HepG2 (cell line): ENCODE measurements around the gene NOC2L. TPM values are rescaled to one million over a fixed set of nuclear protein-coding genes. Genes with fewer than 3 reads are reported as not detected.

Experiments
- AHR ChIP-seq: IDR thresholded peaks from 2 replicates; pipeline ENCODE4 v1.6.1; 2018; ENCODE audit warnings: missing genetic modification reagents, missing compliant biosample characterization
- ARID3A ChIP-seq: IDR thresholded peaks from 2 replicates; pipeline ENCODE4 v1.6.1; 2012; ENCODE audit warnings: low read depth, low read length, improper control_type of control experiment
- GABPA ChIP-seq, 2 experiments: IDR thresholded peaks; 2 replicates each; pipeline ENCODE4 v1.6.1; 2011 to 2016; ENCODE audit warnings: low read depth in 2 of 2, low read length in 1 of 2, missing biosample characterization in 1 of 2, missing genetic modification characterization in 1 of 2
- MNT ChIP-seq: fragments of 450-650 bp; IDR thresholded peaks from 2 replicates; pipeline ENCODE4 v1.6.1; 2016
- NCOA2 ChIP-seq: sonication (generic); formaldehyde crosslinking; IDR thresholded peaks from 2 replicates; pipeline ENCODE4 v1.8.0; 2022; ENCODE audit warnings: inconsistent platforms
- NFATC3 ChIP-seq: sonication (generic); formaldehyde crosslinking; IDR thresholded peaks from 2 replicates; pipeline ENCODE4 v1.5.1; 2020; ENCODE audit warnings: mild to moderate bottlenecking, missing genetic modification reagents
- NFIB ChIP-seq: sonication (generic); formaldehyde crosslinking; IDR thresholded peaks from 2 replicates; pipeline ENCODE4 v1.9.0; 2021; ENCODE audit warnings: missing genetic modification reagents, mild to moderate bottlenecking, borderline replicate concordance
- NONO ChIP-seq, 2 experiments: fragments of 450-650 bp in 1 of 2; sonication (generic) in 1 of 2; formaldehyde crosslinking in 1 of 2; IDR thresholded peaks in 1 of 2; conservative IDR thresholded peaks in 1 of 2; 2 replicates each; pipeline versions ENCODE4 v1.6.1 to v1.8.0; 2017 to 2022; ENCODE audit warnings: mild to moderate bottlenecking in 1 of 2, missing genetic modification reagents in 1 of 2, moderate library complexity in 1 of 2
- PCBP2 ChIP-seq: fragments of 200-400 bp; formaldehyde crosslinking; optimal IDR thresholded peaks from 2 replicates; pipeline ENCODE3; 2018; ENCODE audit warnings: low read length, low read depth; ENCODE audit not compliant: poor library complexity, severe bottlenecking
- RXRA ChIP-seq: sonication (generic); formaldehyde crosslinking; IDR thresholded peaks from 2 replicates; pipeline ENCODE4 v1.5.1; 2020; ENCODE audit warnings: missing genetic modification reagents
- SALL2 ChIP-seq: sonication (generic); formaldehyde crosslinking; IDR thresholded peaks from 2 replicates; pipeline ENCODE4 v1.8.1; 2023; ENCODE audit warnings: mild to moderate bottlenecking, missing genetic modification reagents, inconsistent platforms
- SOX6 ChIP-seq, 2 experiments: fragments of 450-650 bp in 1 of 2; sonication (generic) in 1 of 2; formaldehyde crosslinking in 1 of 2; IDR thresholded peaks; 2 replicates each; pipeline versions ENCODE4 v1.4.0 to v1.6.1; 2017 to 2020; ENCODE audit warnings: antibody characterized with exemption in 1 of 2, mild to moderate bottlenecking in 1 of 2, missing genetic modification reagents in 1 of 2
- SRF ChIP-seq: IDR thresholded peaks from 2 replicates; pipeline ENCODE4 v1.6.1; 2011; ENCODE audit warnings: mild to moderate bottlenecking, low read depth, low read length, moderate library complexity
- TBX2 ChIP-seq: sonication (generic); formaldehyde crosslinking; IDR thresholded peaks from 2 replicates; pipeline ENCODE4 v1.5.0; 2020; ENCODE audit warnings: missing genetic modification reagents, mild to moderate bottlenecking, borderline replicate concordance
- ZC3H13 ChIP-seq: sonication (generic); formaldehyde crosslinking; IDR thresholded peaks from 2 replicates; pipeline ENCODE4 v1.8.1; 2023; ENCODE audit warnings: mild to moderate bottlenecking, missing genetic modification reagents, moderate library complexity
- ZFP1 ChIP-seq: IDR thresholded peaks from 2 replicates; pipeline ENCODE4 v1.6.1; 2016
- ZFP62 ChIP-seq: sonication (generic); formaldehyde crosslinking; IDR thresholded peaks from 2 replicates; pipeline ENCODE4 v1.4.0; 2020; ENCODE audit warnings: missing genetic modification reagents
- ZNF292 ChIP-seq: sonication (generic); formaldehyde crosslinking; IDR thresholded peaks from 2 replicates; pipeline ENCODE4 v1.8.1; 2022; ENCODE audit warnings: mild to moderate bottlenecking, low read depth, missing genetic modification reagents, borderline replicate concordance
- ZNF367 ChIP-seq: sonication (generic); formaldehyde crosslinking; IDR thresholded peaks from 2 replicates; pipeline ENCODE4 v1.4.0; 2020; ENCODE audit warnings: missing genetic modification reagents, borderline replicate concordance
- ZNF790 ChIP-seq: sonication (generic); formaldehyde crosslinking; IDR thresholded peaks from 2 replicates; pipeline ENCODE4 v1.8.0; 2022; ENCODE audit warnings: missing genetic modification reagents, mild to moderate bottlenecking, borderline replicate concordance
- polyA plus RNA-seq, 8 experiments: library from polyadenylated mRNA; depleted of rRNA in 3 of 8; stranded (reverse) in 7 of 8; unstranded in 1 of 8; fragments of >200 nt; fragmentation: Illumina TruSeq in 4 of 8; extraction: Trizol in 4 of 8; gene quantifications; 2 replicates each; pipeline versions ENCODE4 v1.2.1 to v1.2.3, GENCODE V29; 2011 to 2016; ENCODE audit warnings: low read depth in 4 of 8, missing spikeins in 1 of 8, mixed read lengths in 1 of 8; ENCODE audit not compliant: insufficient read depth in 1 of 8
- total RNA-seq, 5 experiments: library from RNA; depleted of rRNA; stranded (reverse); fragments of >200 nt; fragmentation: Illumina TruSeq; extraction: Trizol; gene quantifications; 2 replicates each; pipeline ENCODE4 v1.2.3, GENCODE V29; 2016; ENCODE audit warnings: low read depth in 1 of 5
- TF ChIP-seq, protein P1 (sequence below): sonication (generic); formaldehyde crosslinking; IDR thresholded peaks from 2 replicates; pipeline ENCODE4 v1.8.1; 2023; ENCODE audit warnings: mild to moderate bottlenecking, moderate library complexity, missing genetic modification reagents
- TF ChIP-seq, protein P2 (sequence below): IDR thresholded peaks from 2 replicates; pipeline ENCODE4 v1.6.1; 2012; ENCODE audit warnings: inconsistent platforms
- TF ChIP-seq, protein P3 (sequence below): sonication (generic); formaldehyde crosslinking; IDR thresholded peaks from 2 replicates; pipeline ENCODE4 v1.4.0; 2020; ENCODE audit warnings: mild to moderate bottlenecking, missing genetic modification reagents
- TF ChIP-seq, protein P4 (sequence below): IDR thresholded peaks from 2 replicates; pipeline ENCODE4 v1.6.1; 2016; ENCODE audit warnings: missing genetic modification reagents, missing compliant biosample characterization

The NOC2L gene
- total and polyA plus RNA-seq, 2 of the 13 experiments (the other 11 are each of a cell fraction or from before 2014, with no cell fraction given), result 32.0 to 103 TPM

GRCh38 chr1:1000357-1001056 is 41.5 kb upstream of the NOC2L start (continued):
- TF ChIP-seq SOX6 (IDR thresholded peaks at IDR 0.05) (no peak), SOX6 (CRISPR knock-in tag; IDR thresholded peaks at IDR 0.05) (peak; percentile 17; the same call in 1 of the 2 replicates), SALL2 (CRISPR knock-in tag) (peak; percentile 92), NFATC3 (CRISPR knock-in tag) (no peak), GABPA (IDR thresholded peaks at IDR 0.05; ENCODE audit: low read depth, low read length) (no peak), GABPA (CRISPR knock-in tag; IDR thresholded peaks at IDR 0.05; ENCODE audit: low read depth) (peak; percentile 48; the same call in 1 of the 2 replicates), NCOA2 (peak; percentile 9; the same call in 1 of the 2 replicates), SRF (no peak), MNT (peak; percentile 86), ZFP1 (CRISPR knock-in tag) (no peak), ZC3H13 (CRISPR knock-in tag) (peak; percentile 56), ZNF292 (CRISPR knock-in tag) (no peak), ARID3A (no peak), RXRA (CRISPR knock-in tag) (peak; percentile 75; the same call in 1 of the 2 replicates), ZFP62 (CRISPR knock-in tag) (no peak), PCBP2 (no peak), ZNF790 (CRISPR knock-in tag) (peak; percentile 71), NONO (IDR thresholded peaks at IDR 0.05) (no peak), NONO (CRISPR knock-in tag; conservative IDR thresholded peaks at IDR 0.05) (peak; percentile 86), NFIB (CRISPR knock-in tag) (no peak), ZNF367 (CRISPR knock-in tag) (peak; percentile 67; the same call in 1 of the 2 replicates), AHR (CRISPR knock-in tag) (no peak; the same call in 1 of the 2 replicates), TBX2 (CRISPR knock-in tag) (peak; percentile 79)
- TF ChIP-seq, protein P1, sequence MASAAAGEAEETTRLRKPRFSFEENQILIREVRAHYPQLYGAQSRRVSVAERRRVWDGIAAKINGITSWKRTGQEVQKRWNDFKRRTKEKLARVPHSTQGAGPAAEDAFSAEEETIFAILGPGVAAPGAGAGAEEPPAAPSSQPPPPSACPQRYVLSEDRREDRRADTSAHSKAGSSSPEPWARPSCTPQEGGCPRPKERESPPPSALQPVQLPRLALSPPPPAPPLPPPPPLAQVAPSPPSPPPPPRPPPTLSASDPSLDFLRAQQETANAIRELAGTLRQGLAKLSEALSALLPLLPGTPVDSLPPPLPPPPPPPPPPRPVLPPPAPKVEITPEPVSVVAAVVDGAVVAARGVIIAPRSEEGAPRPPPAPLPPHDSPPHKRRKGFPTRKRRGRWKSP, result peak; percentile 69
- TF ChIP-seq, protein P2, sequence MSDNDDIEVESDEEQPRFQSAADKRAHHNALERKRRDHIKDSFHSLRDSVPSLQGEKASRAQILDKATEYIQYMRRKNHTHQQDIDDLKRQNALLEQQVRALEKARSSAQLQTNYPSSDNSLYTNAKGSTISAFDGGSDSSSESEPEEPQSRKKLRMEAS, result no peak
- TF ChIP-seq, protein P3, sequence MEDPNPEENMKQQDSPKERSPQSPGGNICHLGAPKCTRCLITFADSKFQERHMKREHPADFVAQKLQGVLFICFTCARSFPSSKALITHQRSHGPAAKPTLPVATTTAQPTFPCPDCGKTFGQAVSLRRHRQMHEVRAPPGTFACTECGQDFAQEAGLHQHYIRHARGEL, result no peak
- TF ChIP-seq, protein P4, sequence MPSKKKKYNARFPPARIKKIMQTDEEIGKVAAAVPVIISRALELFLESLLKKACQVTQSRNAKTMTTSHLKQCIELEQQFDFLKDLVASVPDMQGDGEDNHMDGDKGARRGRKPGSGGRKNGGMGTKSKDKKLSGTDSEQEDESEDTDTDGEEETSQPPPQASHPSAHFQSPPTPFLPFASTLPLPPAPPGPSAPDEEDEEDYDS, result peak; percentile 37; the same call in 1 of the 2 replicates
